Activated T-helper 17 cell treated with anti-CD3 and anti-CD28 coated beads, Interleukin-2, amount 50 U/mL, for 72 hours (primary cell): ENCODE measurements around the gene TEDC1. TPM values are rescaled to one million over a fixed set of nuclear protein-coding genes. Genes with fewer than 3 reads are reported as not detected.
A peak's percentile ranks its signal among the peaks of the same experiment; 100 is the strongest.
"Not testable (repeated sequence)": the region's sequence is repeated elsewhere in the genome, so short reads cannot be mapped to it uniquely, and the experiment has no call there.

Experiments used
- ATAC-seq: fragments of 150-1000 bp; cut with Tn5 transposase; replicated peaks from 2 replicates; pipeline ENCODE4 v1.10.0; 2021; ENCODE audit warnings: mild to moderate bottlenecking, moderate library complexity
- H3K27ac Mint-ChIP-seq: one replicate; pipeline ENCODE4 v1.8.0; 2022; ENCODE audit warnings: mixed read lengths
- H3K27me3 Mint-ChIP-seq: one replicate; pipeline ENCODE4 v1.8.0; 2022; ENCODE audit warnings: mixed read lengths
- H3K36me3 Mint-ChIP-seq: one replicate; pipeline ENCODE4 v1.8.0; 2022; ENCODE audit warnings: low read depth, mild to moderate bottlenecking, mixed read lengths
- H3K4me1 Mint-ChIP-seq: one replicate; pipeline ENCODE4 v1.8.0; 2022; ENCODE audit warnings: mixed read lengths
- H3K4me3 Mint-ChIP-seq: one replicate; pipeline ENCODE4 v1.8.0; 2022; ENCODE audit warnings: mild to moderate bottlenecking, mixed read lengths
- H3K9me3 Mint-ChIP-seq: one replicate; pipeline ENCODE4 v1.8.0; 2022; ENCODE audit warnings: mixed read lengths
- total RNA-seq, 2 donors: library from RNA; stranded (reverse); gene quantifications; one replicate each; pipeline ENCODE4 v1.2.3, GENCODE V29; 2022

TEDC1 gene
- total RNA-seq, 2 donors from 2014 or later: 23.3 to 39.1 TPM

- Mint-ChIP-seq H3K27ac (no peak overlapping the region), H3K36me3 (peaks cover 6% of the 10 kb centered on the region), H3K4me3 (no peak overlapping the region), H3K9me3 (no peaks in the 10 kb centered on the region), H3K4me1 (no peaks in the 10 kb centered on the region), H3K27me3 (no peaks in the 10 kb centered on the region)
- ATAC-seq: no peak
Measured at GRCh38 chr14:105533811-105534498, 42.9 kb downstream of the TEDC1 start.

GRCh38 chr14:105534586-105534985, 43.5 kb downstream of the TEDC1 start:
- H3K4me1 Mint-ChIP-seq: no peaks in the 10 kb centered on the region
- H3K9me3 Mint-ChIP-seq: no peaks in the 10 kb centered on the region
- no peak overlapping the region for H3K27ac Mint-ChIP-seq
- peaks cover 6% of the 10 kb centered on the region for H3K36me3 Mint-ChIP-seq
- ATAC-seq: no peak
- no peak overlapping the region for H3K4me3 Mint-ChIP-seq
- H3K27me3 Mint-ChIP-seq: no peaks in the 10 kb centered on the region

GRCh38 chr14:105536051-105536450, 45.0 kb downstream of the TEDC1 start:
- H3K27ac Mint-ChIP-seq: no peak overlapping the region
- H3K9me3 Mint-ChIP-seq: no peaks in the 10 kb centered on the region
- ATAC-seq: no peak
- H3K27me3 Mint-ChIP-seq: no peaks in the 10 kb centered on the region
- H3K4me1 Mint-ChIP-seq: no peaks in the 10 kb centered on the region
- H3K36me3 Mint-ChIP-seq: no peaks in the 10 kb centered on the region
- no peak overlapping the region for H3K4me3 Mint-ChIP-seq

GRCh38 chr14:105536691-105537579, 45.9 kb downstream of the TEDC1 start:
- Mint-ChIP-seq H3K9me3 (no peaks in the 10 kb centered on the region), H3K4me1 (no peaks in the 10 kb centered on the region)
- ATAC-seq: no peak

GRCh38 chr14:105537580-105538474, 46.8 kb downstream of the TEDC1 start:
- peak overlapping the region; percentile 52 for H3K27ac Mint-ChIP-seq
- H3K9me3 Mint-ChIP-seq: peaks cover 4% of the 10 kb centered on the region
- ATAC-seq: peak; percentile 94
- peak overlapping the region; percentile 27 for H3K4me3 Mint-ChIP-seq
- peaks cover 3% of the 10 kb centered on the region for H3K27me3 Mint-ChIP-seq
- H3K36me3 Mint-ChIP-seq: no peaks in the 10 kb centered on the region
- no peaks in the 10 kb centered on the region for H3K4me1 Mint-ChIP-seq

More at GRCh38 chr14:105536691-105537579, 45.9 kb downstream of the TEDC1 start:
- Mint-ChIP-seq H3K4me3 (no peak overlapping the region), H3K27me3 (peaks cover 3% of the 10 kb centered on the region), H3K27ac (no peak overlapping the region), H3K36me3 (no peaks in the 10 kb centered on the region)

- no peaks in the 10 kb centered on the region for H3K36me3 Mint-ChIP-seq
- peaks cover 4% of the 10 kb centered on the region for H3K9me3 Mint-ChIP-seq
- peak overlapping the region; percentile 52 for H3K27ac Mint-ChIP-seq
- no peaks in the 10 kb centered on the region for H3K4me1 Mint-ChIP-seq
- peaks cover 3% of the 10 kb centered on the region for H3K27me3 Mint-ChIP-seq
- peak overlapping the region; percentile 27 for H3K4me3 Mint-ChIP-seq
- no peak for ATAC-seq
Measured at GRCh38 chr14:105538481-105539049, 47.5 kb downstream of the TEDC1 start.

- Mint-ChIP-seq H3K27ac (no peak overlapping the region), H3K27me3 (peaks cover 3% of the 10 kb centered on the region), H3K36me3 (no peaks in the 10 kb centered on the region), H3K9me3 (peaks cover 4% of the 10 kb centered on the region), H3K4me3 (no peak overlapping the region), H3K4me1 (no peaks in the 10 kb centered on the region)
- no peak for ATAC-seq
Measured at GRCh38 chr14:105540811-105541210, 49.8 kb downstream of the TEDC1 start.

- no peak overlapping the region for H3K27ac Mint-ChIP-seq
- ATAC-seq: no peak
Measured at GRCh38 chr14:105541218-105541875, 50.3 kb downstream of the TEDC1 start.

GRCh38 chr14:105545676-105546075, 54.6 kb downstream of the TEDC1 start:
- H3K4me1 Mint-ChIP-seq, H3K27ac Mint-ChIP-seq, ATAC-seq, H3K4me3 Mint-ChIP-seq, H3K9me3 Mint-ChIP-seq, H3K36me3 Mint-ChIP-seq, H3K27me3 Mint-ChIP-seq: not testable (repeated sequence)

More at GRCh38 chr14:105541218-105541875, 50.3 kb downstream of the TEDC1 start:
- peaks cover 4% of the 10 kb centered on the region for H3K9me3 Mint-ChIP-seq
- H3K27me3 Mint-ChIP-seq: peaks cover 3% of the 10 kb centered on the region
- no peak overlapping the region for H3K4me3 Mint-ChIP-seq
- no peaks in the 10 kb centered on the region for H3K36me3 Mint-ChIP-seq
- H3K4me1 Mint-ChIP-seq: no peaks in the 10 kb centered on the region

- H3K27ac Mint-ChIP-seq, ATAC-seq, H3K9me3 Mint-ChIP-seq, H3K4me3 Mint-ChIP-seq, H3K27me3 Mint-ChIP-seq, H3K36me3 Mint-ChIP-seq, H3K4me1 Mint-ChIP-seq: not testable (repeated sequence)
Measured at GRCh38 chr14:105546410-105546809, 55.4 kb downstream of the TEDC1 start.

- not testable (repeated sequence) for H3K36me3 Mint-ChIP-seq, ATAC-seq, H3K27ac Mint-ChIP-seq, H3K4me3 Mint-ChIP-seq, H3K27me3 Mint-ChIP-seq, H3K4me1 Mint-ChIP-seq, H3K9me3 Mint-ChIP-seq
Measured at GRCh38 chr14:105547072-105547471, 56.0 kb downstream of the TEDC1 start.

- peaks cover under 1% of the 10 kb centered on the region for H3K9me3 Mint-ChIP-seq
- H3K27ac Mint-ChIP-seq: no peak overlapping the region
- ATAC-seq: no peak
- peaks cover 3% of the 10 kb centered on the region for H3K27me3 Mint-ChIP-seq
- H3K4me1 Mint-ChIP-seq: no peaks in the 10 kb centered on the region
- no peaks in the 10 kb centered on the region for H3K36me3 Mint-ChIP-seq
- no peak overlapping the region for H3K4me3 Mint-ChIP-seq
Measured at GRCh38 chr14:105547741-105548169, 56.7 kb downstream of the TEDC1 start.
